A673 (cell line): ENCODE measurements around the gene WDR54. TPM values are rescaled to one million over a fixed set of nuclear protein-coding genes. Genes with fewer than 3 reads are reported as not detected.

Experiments
- BruUV-seq: library from RNA; stranded (reverse); fragments of 400-500 nt; replicated peaks from 2 replicates; lab custom pipeline; 2021; lab: Mats Ljungman, UMichigan
- CTCF ChIA-PET: fragments of 300-600 bp; sonication (Branson Sonifier 250); formaldehyde crosslinking; loops from one replicate; lab custom pipeline; 2022; ENCODE audit warnings: antibody characterized with exemption; lab: Charles Lee
- POLR2A ChIA-PET: fragments of 300-600 bp; sonication (Branson Sonifier 250); formaldehyde crosslinking; loops from one replicate; lab custom pipeline; 2022; ENCODE audit warnings: antibody characterized with exemption; ENCODE audit not compliant: low non-redundant PET; lab: Charles Lee
- DNase-seq: peaks from one replicate; pipeline ENCODE4 v3.0.0-alpha.2; 2015; ENCODE audit warnings: low spot score
- H3K27ac ChIP-seq: fragments of 200-600 bp; sonication (generic); 2 replicates; pipeline ENCODE4 v1.5.1; 2016; ENCODE audit warnings: mixed run types, low read depth, mild to moderate bottlenecking, mixed read lengths, antibody characterized with exemption, low read length; ENCODE audit not compliant: poor library complexity, severe bottlenecking
- H3K27me3 ChIP-seq: fragments of 200-600 bp; sonication (generic); replicated peaks from 2 replicates; pipeline ENCODE4 v1.6.1; 2017; ENCODE audit warnings: mixed run types, low read depth, mild to moderate bottlenecking, mixed read lengths, antibody characterized with exemption, low read length; ENCODE audit not compliant: insufficient read depth, poor library complexity
- H3K36me3 ChIP-seq: fragments of 200-600 bp; sonication (generic); 2 replicates; pipeline ENCODE4 v1.6.1; 2016; ENCODE audit warnings: mixed run types, mild to moderate bottlenecking, mixed read lengths, antibody characterized with exemption, low read length; ENCODE audit not compliant: insufficient read depth, poor library complexity, severe bottlenecking
- H3K4me1 ChIP-seq: fragments of 200-600 bp; sonication (generic); 2 replicates; pipeline ENCODE4 v1.6.1; 2017; ENCODE audit warnings: mixed run types, mild to moderate bottlenecking, mixed read lengths, antibody characterized with exemption, low read length; ENCODE audit not compliant: insufficient read depth, poor library complexity, severe bottlenecking
- H3K4me3 ChIP-seq: fragments of 200-600 bp; sonication (generic); 2 replicates; pipeline ENCODE4 v1.5.1; 2016; ENCODE audit warnings: low read depth, mixed run types, mild to moderate bottlenecking, mixed read lengths, low read length; ENCODE audit not compliant: poor library complexity, severe bottlenecking
- H3K9me3 ChIP-seq: fragments of 200-600 bp; sonication (generic); 2 replicates; pipeline ENCODE4 v1.6.1; 2016; ENCODE audit warnings: mixed run types, low read depth, mild to moderate bottlenecking, mixed read lengths, antibody characterized with exemption, low read length; ENCODE audit not compliant: poor library complexity, severe bottlenecking
- CTCF ChIP-seq: fragments of 300-800, 200-600 bp; sonication (generic); conservative IDR thresholded peaks from 2 replicates; pipeline ENCODE4 v1.5.1; 2017; ENCODE audit warnings: low read depth, mild to moderate bottlenecking, antibody characterized with exemption, low read length, moderate library complexity, mixed read lengths
- EZH2 ChIP-seq: fragments of 200-600 bp; sonication (generic); IDR thresholded peaks from 2 replicates; pipeline ENCODE4 v1.6.1; 2017; ENCODE audit warnings: borderline replicate concordance, low read depth, mild to moderate bottlenecking, mixed read lengths, antibody characterized with exemption, low read length; ENCODE audit not compliant: poor library complexity, severe bottlenecking
- intact Hi-C: fragments of 100-400 bp; cut with micrococcal nuclease; formaldehyde crosslinking; loops from one replicate; pipeline ENCODE4 v1.10.0; 2022; ENCODE audit not compliant: unreplicated experiment
- total RNA-seq: library from RNA; stranded (reverse); gene quantifications from 2 replicates; pipeline ENCODE4 v1.2.3, GENCODE V29; 2021

The WDR54 gene
- total RNA-seq, 1 experiment from 2014 or later = 41.1 TPM

GRCh38 chr2:74425523-74425922 is 4.0 kb downstream of the WDR54 start:
- Histone ChIP-seq H3K9me3 (no peaks in the 10 kb centered on the region), H3K36me3 (peaks cover 28% of the 10 kb centered on the region), H3K27me3 (no peaks in the 10 kb centered on the region), H3K27ac (no peak overlapping the region), H3K4me3 (no peak overlapping the region), H3K4me1 (peaks cover 4% of the 10 kb centered on the region)
- BruUV-seq = TSS peak; percentile 24
- CTCF ChIA-PET = no interaction called here
- intact Hi-C loops = no loop called here
- POLR2A ChIA-PET = no interaction called here
- no peak for DNase-seq
- no peak for TF ChIP-seq CTCF
- TF ChIP-seq EZH2 = no peak

- ChIA-PET POLR2A (no interaction called here), CTCF (no interaction called here)
Measured at GRCh38 chr2:74426181-74426758, 4.7 kb downstream of the WDR54 start.

GRCh38 chr2:74427551-74427950 is 6.0 kb downstream of the WDR54 start:
- Histone ChIP-seq H3K4me3 (no peak overlapping the region), H3K36me3 (peaks cover 36% of the 10 kb centered on the region), H3K27ac (no peak overlapping the region), H3K9me3 (no peaks in the 10 kb centered on the region), H3K4me1 (no peaks in the 10 kb centered on the region), H3K27me3 (no peaks in the 10 kb centered on the region)
- intact Hi-C loops = no loop called here
- ChIA-PET POLR2A (no interaction called here), CTCF (no interaction called here)
- BruUV-seq = no TSS peak
- no peak for DNase-seq
- TF ChIP-seq CTCF (no peak), EZH2 (no peak)

More at GRCh38 chr2:74426181-74426758, 4.7 kb downstream of the WDR54 start:
- no TSS peak for BruUV-seq
- H3K27me3 ChIP-seq = no peaks in the 10 kb centered on the region
- no peak overlapping the region for H3K4me3 ChIP-seq
- DNase-seq = no peak
- H3K9me3 ChIP-seq = no peaks in the 10 kb centered on the region
- H3K36me3 ChIP-seq = peaks cover 30% of the 10 kb centered on the region
- intact Hi-C loops = no loop called here
- no peak for TF ChIP-seq CTCF
- no peak for TF ChIP-seq EZH2
- peaks cover under 1% of the 10 kb centered on the region for H3K4me1 ChIP-seq
- H3K27ac ChIP-seq = no peak overlapping the region
